ENCODE results near the gene RIBC2.

The RIBC2 gene

DNA sequence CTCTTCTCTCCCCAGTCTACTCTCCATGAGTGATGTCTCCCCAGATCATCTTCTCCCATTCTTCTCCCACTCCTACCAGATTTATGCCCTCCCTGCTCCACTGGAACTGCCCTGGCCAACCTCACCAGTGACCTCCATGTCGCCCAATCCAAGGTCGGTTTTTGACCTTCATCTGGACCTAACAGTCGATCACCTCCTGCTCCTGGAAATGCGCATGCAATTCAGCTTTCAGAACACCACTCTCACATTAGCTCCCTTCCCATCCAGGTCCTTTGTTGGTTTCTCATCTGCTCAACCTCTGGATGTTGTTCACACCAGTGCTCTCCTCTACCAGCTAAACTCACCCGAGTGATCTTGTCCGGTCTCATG lies 5.3 kb downstream of the RIBC2 start:
- peaks cover 20% of the 10 kb centered on the region for H3K4me1 Mint-ChIP-seq (ENCODE audit: low read depth)
- H3K9me3 Mint-ChIP-seq = no peaks in the 10 kb centered on the region
- H3K4me3 Mint-ChIP-seq = no peak overlapping the region
- peaks cover 25% of the 10 kb centered on the region for H3K36me3 Mint-ChIP-seq (ENCODE audit: low read depth)
- H3K27me3 Mint-ChIP-seq (ENCODE audit: low read depth) = peaks cover 2% of the 10 kb centered on the region
- no peak overlapping the region for H3K27ac Mint-ChIP-seq

DNA sequence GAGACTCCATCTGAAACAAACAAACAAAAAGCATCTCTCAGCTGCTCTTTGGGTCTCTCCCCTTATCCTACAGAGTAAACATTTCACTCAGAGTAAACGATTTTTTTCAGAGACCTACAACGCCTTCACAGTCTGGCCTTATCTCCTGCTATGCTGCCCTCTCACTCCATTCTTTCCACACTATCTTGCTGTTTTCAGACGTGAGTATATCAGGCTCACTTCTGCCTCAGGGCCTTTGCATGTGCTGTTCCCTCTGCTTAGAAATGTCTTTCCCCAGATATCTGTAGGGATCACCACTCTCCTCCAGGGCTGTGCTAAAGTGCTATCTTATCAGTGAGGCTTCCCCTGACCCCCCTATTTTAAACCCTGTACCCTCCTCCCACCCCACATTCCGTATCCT lies 6.5 kb downstream of the RIBC2 start:
- Mint-ChIP-seq H3K4me1 (ENCODE audit: low read depth) (peaks cover 9% of the 10 kb centered on the region), H3K27ac (no peak overlapping the region), H3K36me3 (ENCODE audit: low read depth) (peaks cover 25% of the 10 kb centered on the region), H3K4me3 (no peak overlapping the region), H3K9me3 (no peaks in the 10 kb centered on the region), H3K27me3 (ENCODE audit: low read depth) (no peaks in the 10 kb centered on the region)

DNA sequence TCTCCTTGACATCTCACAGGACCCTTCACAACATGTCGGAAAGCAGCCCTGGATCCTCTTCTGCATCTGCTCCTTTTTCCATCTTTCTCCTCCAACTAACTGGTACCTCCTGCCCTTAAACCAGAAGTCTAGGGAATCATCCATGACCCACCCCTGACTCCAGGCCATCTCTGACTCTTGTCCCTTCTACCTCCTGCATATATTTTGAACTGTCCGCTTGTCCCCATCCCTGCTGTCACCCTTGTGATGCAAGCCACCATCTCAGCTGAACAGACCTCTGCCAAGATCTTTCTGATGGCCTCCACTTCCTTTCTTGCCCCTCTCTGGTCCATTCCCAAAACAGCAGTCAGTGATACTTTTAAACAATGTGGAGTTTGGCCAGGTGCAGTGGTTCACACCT lies 7.0 kb downstream of the RIBC2 start:
- peaks cover 25% of the 10 kb centered on the region for H3K36me3 Mint-ChIP-seq (ENCODE audit: low read depth)
- no peak overlapping the region for H3K27ac Mint-ChIP-seq
- H3K9me3 Mint-ChIP-seq = no peaks in the 10 kb centered on the region

DNA sequence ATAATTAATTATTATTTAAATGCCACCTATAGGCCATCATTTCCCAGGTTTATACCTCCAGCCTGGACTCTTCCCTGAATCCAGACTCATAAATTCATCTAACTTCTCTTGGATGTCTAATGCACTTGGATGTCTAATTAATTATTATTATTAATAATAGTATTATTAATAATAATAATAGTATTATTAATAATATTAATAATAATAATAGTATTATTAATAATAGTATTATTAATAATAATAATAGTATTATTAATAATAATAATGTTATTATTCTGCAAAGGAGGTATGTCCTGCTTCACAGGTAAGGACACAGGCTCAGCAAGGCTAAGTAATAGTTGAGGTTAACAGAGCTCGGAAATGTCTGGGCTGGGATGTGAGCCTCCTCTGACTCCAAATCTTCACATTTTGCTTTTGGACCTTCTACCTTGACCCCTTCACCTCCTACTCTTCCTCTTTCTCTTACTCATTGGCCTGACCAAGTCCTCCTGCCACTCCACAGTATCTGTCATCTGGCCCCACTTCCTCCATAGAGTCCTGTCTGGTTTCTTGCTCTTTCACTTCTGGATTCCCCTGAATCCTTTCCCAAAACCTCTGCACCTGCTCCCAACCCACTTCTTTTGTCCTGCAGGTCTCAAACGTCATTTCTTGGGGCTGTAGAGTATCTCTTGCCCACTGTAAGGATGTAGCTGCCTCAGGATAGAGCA lies 8.0 kb downstream of the RIBC2 start:
- H3K9me3 Mint-ChIP-seq = peaks cover under 1% of the 10 kb centered on the region
- peaks cover 8% of the 10 kb centered on the region for H3K4me1 Mint-ChIP-seq (ENCODE audit: low read depth)
- H3K27me3 Mint-ChIP-seq (ENCODE audit: low read depth) = no peaks in the 10 kb centered on the region
- no peak overlapping the region for H3K27ac Mint-ChIP-seq
- peaks cover 22% of the 10 kb centered on the region for H3K36me3 Mint-ChIP-seq (ENCODE audit: low read depth)
- H3K4me3 Mint-ChIP-seq = no peak overlapping the region

More for the DNA sequence above, 7.0 kb downstream of the RIBC2 start:
- H3K27me3 Mint-ChIP-seq (ENCODE audit: low read depth) = no peaks in the 10 kb centered on the region
- peaks cover 8% of the 10 kb centered on the region for H3K4me1 Mint-ChIP-seq (ENCODE audit: low read depth)
- no peak overlapping the region for H3K4me3 Mint-ChIP-seq

GRCh38 chr22:45422237-45422983 lies 8.9 kb downstream of the RIBC2 start:
- no peak overlapping the region for H3K27ac Mint-ChIP-seq
- no peaks in the 10 kb centered on the region for H3K27me3 Mint-ChIP-seq (ENCODE audit: low read depth)
- H3K36me3 Mint-ChIP-seq (ENCODE audit: low read depth) = peaks cover 23% of the 10 kb centered on the region
- no peak overlapping the region for H3K4me3 Mint-ChIP-seq
- H3K9me3 Mint-ChIP-seq = peaks cover 8% of the 10 kb centered on the region
- H3K4me1 Mint-ChIP-seq (ENCODE audit: low read depth) = peaks cover 6% of the 10 kb centered on the region

DNA sequence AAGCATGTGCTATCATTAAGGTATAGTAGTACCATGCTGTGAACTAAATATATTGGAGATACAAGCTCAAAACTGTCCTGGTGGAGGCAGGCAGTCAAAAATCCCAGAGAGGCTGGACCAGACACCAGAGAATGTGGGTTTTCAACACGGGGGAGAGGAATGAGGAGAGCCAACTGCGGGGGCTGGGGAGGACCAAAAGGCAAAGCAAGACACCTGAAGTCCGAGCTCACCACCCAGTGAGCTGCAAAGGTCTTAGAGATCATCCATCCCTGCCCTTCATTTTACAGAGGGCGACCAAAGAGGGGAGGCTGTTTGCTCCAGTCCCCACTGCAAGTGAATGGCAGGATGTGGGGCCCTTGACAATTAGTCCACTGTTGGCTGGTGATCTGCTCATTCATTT lies 10.0 kb downstream of the RIBC2 start:
- Mint-ChIP-seq H3K4me1 (ENCODE audit: low read depth) (peaks cover 9% of the 10 kb centered on the region), H3K9me3 (peaks cover 8% of the 10 kb centered on the region), H3K27me3 (ENCODE audit: low read depth) (no peaks in the 10 kb centered on the region), H3K36me3 (ENCODE audit: low read depth) (peaks cover 20% of the 10 kb centered on the region), H3K4me3 (no peak overlapping the region), H3K27ac (no peak overlapping the region)

- Mint-ChIP-seq H3K27me3 (ENCODE audit: low read depth) (no peaks in the 10 kb centered on the region), H3K4me1 (ENCODE audit: low read depth) (peaks cover 7% of the 10 kb centered on the region), H3K27ac (no peak overlapping the region), H3K36me3 (ENCODE audit: low read depth) (peaks cover 13% of the 10 kb centered on the region), H3K9me3 (peaks cover 8% of the 10 kb centered on the region), H3K4me3 (no peak overlapping the region)
Measured at GRCh38 chr22:45424241-45424731, 10.8 kb downstream of the RIBC2 start.

GRCh38 chr22:45425101-45425500 lies 11.6 kb downstream of the RIBC2 start:
- H3K9me3 Mint-ChIP-seq = peaks cover 8% of the 10 kb centered on the region
- H3K4me3 Mint-ChIP-seq = no peak overlapping the region
- no peak overlapping the region for H3K27ac Mint-ChIP-seq
- H3K36me3 Mint-ChIP-seq (ENCODE audit: low read depth) = peaks cover 11% of the 10 kb centered on the region
- H3K27me3 Mint-ChIP-seq (ENCODE audit: low read depth) = no peaks in the 10 kb centered on the region
- peaks cover 7% of the 10 kb centered on the region for H3K4me1 Mint-ChIP-seq (ENCODE audit: low read depth)

- H3K27me3 Mint-ChIP-seq (ENCODE audit: low read depth) = no peaks in the 10 kb centered on the region
- no peak overlapping the region for H3K27ac Mint-ChIP-seq
- peaks cover 4% of the 10 kb centered on the region for H3K4me1 Mint-ChIP-seq (ENCODE audit: low read depth)
- H3K4me3 Mint-ChIP-seq = no peak overlapping the region
- peaks cover 8% of the 10 kb centered on the region for H3K9me3 Mint-ChIP-seq
- H3K36me3 Mint-ChIP-seq (ENCODE audit: low read depth) = peaks cover 6% of the 10 kb centered on the region
Measured at GRCh38 chr22:45425531-45426265, 12.2 kb downstream of the RIBC2 start.

GRCh38 chr22:45426387-45426786 lies 12.9 kb downstream of the RIBC2 start:
- peaks cover 4% of the 10 kb centered on the region for H3K4me1 Mint-ChIP-seq (ENCODE audit: low read depth)
- peaks cover 6% of the 10 kb centered on the region for H3K36me3 Mint-ChIP-seq (ENCODE audit: low read depth)
- H3K9me3 Mint-ChIP-seq = peaks cover 8% of the 10 kb centered on the region
- H3K4me3 Mint-ChIP-seq = no peak overlapping the region
- no peaks in the 10 kb centered on the region for H3K27me3 Mint-ChIP-seq (ENCODE audit: low read depth)
- H3K27ac Mint-ChIP-seq = no peak overlapping the region

DNA sequence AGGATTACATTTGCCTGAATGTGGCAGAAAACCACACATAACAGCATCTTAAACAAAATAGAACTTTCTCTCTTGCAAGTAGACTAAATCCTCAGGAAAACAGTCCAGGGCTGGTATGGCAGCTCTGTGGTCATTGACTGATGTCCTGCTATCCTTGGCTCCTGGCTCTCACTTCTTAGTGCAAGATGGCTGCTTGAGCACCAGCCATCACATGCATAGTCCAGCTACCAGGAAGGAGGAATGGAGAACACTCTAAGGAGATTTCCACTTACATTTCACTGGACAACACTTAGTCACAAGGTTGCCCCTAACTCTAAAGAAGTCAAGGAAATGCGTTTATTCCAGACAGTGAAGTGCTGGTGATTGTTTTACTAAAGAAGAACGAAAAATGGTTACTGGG lies 13.6 kb downstream of the RIBC2 start:
- Mint-ChIP-seq H3K27me3 (ENCODE audit: low read depth) (no peaks in the 10 kb centered on the region), H3K36me3 (ENCODE audit: low read depth) (peaks cover 3% of the 10 kb centered on the region), H3K9me3 (peaks cover 8% of the 10 kb centered on the region), H3K27ac (no peak overlapping the region), H3K4me1 (ENCODE audit: low read depth) (peaks cover 3% of the 10 kb centered on the region), H3K4me3 (no peak overlapping the region)

- H3K36me3 Mint-ChIP-seq (ENCODE audit: low read depth) = peaks cover 3% of the 10 kb centered on the region
- H3K27me3 Mint-ChIP-seq (ENCODE audit: low read depth) = no peaks in the 10 kb centered on the region
- H3K9me3 Mint-ChIP-seq = peaks cover 8% of the 10 kb centered on the region
- peaks cover 3% of the 10 kb centered on the region for H3K4me1 Mint-ChIP-seq (ENCODE audit: low read depth)
- no peak overlapping the region for H3K4me3 Mint-ChIP-seq
- no peak overlapping the region for H3K27ac Mint-ChIP-seq
Measured at GRCh38 chr22:45428391-45429385, 15.2 kb downstream of the RIBC2 start.

DNA sequence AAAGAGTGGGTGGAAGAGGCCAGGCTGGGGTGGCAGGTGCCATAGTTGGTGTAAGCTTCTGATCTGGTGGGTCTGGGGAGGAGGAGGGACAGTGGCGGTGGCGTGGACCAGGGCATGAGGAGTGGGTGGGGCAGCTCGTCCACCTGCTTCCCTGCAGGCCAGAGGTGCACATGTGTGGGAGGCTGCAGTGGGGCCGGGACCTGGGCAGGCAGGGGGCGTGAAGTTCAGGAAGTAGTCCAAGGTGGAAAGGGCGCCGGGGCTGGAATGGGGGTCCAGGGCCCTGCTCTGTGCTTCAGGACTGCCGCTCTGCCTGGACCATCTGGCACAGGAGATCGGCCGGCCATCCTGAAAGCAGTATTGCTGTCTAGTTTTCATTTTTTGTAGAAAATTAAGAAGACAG lies 15.9 kb downstream of the RIBC2 start:
- H3K4me1 Mint-ChIP-seq (ENCODE audit: low read depth) = peaks cover 3% of the 10 kb centered on the region
- peaks cover 8% of the 10 kb centered on the region for H3K9me3 Mint-ChIP-seq
- H3K27me3 Mint-ChIP-seq (ENCODE audit: low read depth) = no peaks in the 10 kb centered on the region
- no peak overlapping the region for H3K27ac Mint-ChIP-seq
- peaks cover 3% of the 10 kb centered on the region for H3K36me3 Mint-ChIP-seq (ENCODE audit: low read depth)
- no peak overlapping the region for H3K4me3 Mint-ChIP-seq

All from T-helper 1 cell treated with Interleukin-12 subunit alpha and Interleukin-12 subunit beta and Interleukin-4 antibody, amounts not matched to agents 30 μg/mL and 1 μg/mL, for 36 hours (primary cell).